Measurements from ENCODE around the gene CCDC40. TPM values are rescaled to one million over a fixed set of nuclear protein-coding genes. Genes with fewer than 3 reads are reported as not detected.

The CCDC40 gene
- total and polyA plus RNA-seq, 10 of the 15 experiments (the other 5 are each of a cell fraction or from before 2014, with no cell fraction given), result 0.06 to 0.10 TPM; not detected in 8

DNA sequence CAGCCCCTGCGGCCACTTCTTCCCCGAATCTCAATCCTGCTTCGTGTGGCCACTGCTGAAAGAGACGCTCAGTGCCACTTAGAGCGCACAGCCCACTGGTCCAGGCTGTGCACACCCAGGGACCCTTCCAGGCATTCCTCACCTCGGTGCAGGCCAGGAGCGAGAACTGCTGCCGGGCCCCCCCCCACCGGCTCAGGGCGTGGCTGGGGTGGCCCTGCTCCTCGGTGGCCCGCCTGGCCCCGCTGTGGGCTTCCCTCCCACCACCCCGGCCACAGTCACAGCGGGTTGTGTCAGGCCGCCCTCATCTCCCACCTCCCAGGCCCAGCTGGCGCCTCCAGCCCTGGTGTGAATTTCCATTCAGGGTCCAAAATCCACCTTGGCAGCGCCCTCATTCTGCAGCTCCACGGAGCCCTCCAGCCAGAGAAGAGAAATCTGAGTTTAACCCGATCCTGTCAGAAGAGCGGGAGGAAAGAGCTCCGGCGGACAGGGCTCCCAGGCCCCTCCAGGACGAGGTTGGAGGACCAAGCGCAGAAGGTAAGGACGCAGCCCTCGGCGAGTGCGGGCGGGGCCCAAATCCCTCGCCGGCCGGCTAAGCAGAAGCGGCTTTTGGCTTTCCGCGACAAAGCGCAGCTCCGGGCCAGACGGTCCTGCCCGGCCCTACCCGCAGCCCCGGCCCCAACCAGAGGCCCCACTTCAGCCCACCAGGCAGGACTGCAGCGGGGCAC is 12.8 kb upstream of the CCDC40 start (continued):
- TF ChIP-seq, protein P1, sequence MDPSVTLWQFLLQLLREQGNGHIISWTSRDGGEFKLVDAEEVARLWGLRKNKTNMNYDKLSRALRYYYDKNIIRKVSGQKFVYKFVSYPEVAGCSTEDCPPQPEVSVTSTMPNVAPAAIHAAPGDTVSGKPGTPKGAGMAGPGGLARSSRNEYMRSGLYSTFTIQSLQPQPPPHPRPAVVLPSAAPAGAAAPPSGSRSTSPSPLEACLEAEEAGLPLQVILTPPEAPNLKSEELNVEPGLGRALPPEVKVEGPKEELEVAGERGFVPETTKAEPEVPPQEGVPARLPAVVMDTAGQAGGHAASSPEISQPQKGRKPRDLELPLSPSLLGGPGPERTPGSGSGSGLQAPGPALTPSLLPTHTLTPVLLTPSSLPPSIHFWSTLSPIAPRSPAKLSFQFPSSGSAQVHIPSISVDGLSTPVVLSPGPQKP (IDR thresholded peaks at IDR 0.05; ENCODE audit: low read depth, low read length), result no peak
- TF ChIP-seq MTA2 (IDR thresholded peaks at IDR 0.05; ENCODE audit: low read depth), result no peak

DNA sequence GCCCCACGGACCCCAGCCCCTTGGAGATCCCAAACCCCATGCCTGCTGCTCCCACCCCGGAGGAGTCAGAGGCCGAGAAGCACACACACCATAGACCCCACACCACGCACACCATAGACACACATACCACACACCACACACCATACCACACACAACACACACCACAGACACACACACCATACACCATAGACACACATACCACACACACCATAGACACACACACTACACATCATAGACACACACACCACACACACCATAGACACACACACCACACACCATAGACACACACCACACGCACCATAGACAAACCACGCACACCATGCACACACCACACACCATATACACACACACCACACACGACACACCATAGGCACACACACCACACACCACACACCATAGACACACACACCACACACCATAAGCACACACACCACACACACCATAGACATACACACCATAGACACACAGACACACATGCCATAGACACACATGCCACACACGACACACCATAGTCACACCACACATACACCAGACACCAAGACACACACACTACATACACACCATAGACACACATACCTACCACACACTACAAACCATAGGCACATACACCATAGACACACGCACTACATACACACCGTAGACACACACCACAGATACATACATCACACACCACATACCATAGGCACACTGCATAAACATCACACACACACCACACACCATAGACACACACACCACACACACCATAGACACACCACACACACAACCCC is 12.1 kb upstream of the CCDC40 start:
- SMC1A ChIA-PET (ENCODE audit: uncharacterized antibody, unreplicated experiment), result no interaction called here
- Histone ChIP-seq H3K36me3 (ENCODE audit: control insufficient read depth in 2 of 2, insufficient read depth in 2 of 2, low read length in 1 of 2) (no peaks in the 10 kb centered on the region), H3K27ac (ENCODE audit: control insufficient read depth, insufficient read depth) (no peak overlapping the region), H3K79me2 (ENCODE audit: control insufficient read depth, insufficient read depth, low read length) (no peaks in the 10 kb centered on the region), H3K9me3 (replicated peaks; ENCODE audit: control insufficient read depth, insufficient read depth, low read length) (no peaks in the 10 kb centered on the region), H3K4me1 (ENCODE audit: control insufficient read depth, insufficient read depth, low read length) (no peaks in the 10 kb centered on the region), H3K4me3 (no peak overlapping the region), H3K4me2 (ENCODE audit: control insufficient read depth, insufficient read depth) (no peak overlapping the region), H2AFZ (ENCODE audit: control insufficient read depth, low read depth, low read length) (no peak overlapping the region), H3K27me3 (replicated peaks in 1 of 2; ENCODE audit: control insufficient read depth in 2 of 2, insufficient read depth in 2 of 2, low read length in 1 of 2) (no peaks in the 10 kb centered on the region; a peak in 1 of 4 replicates), H3K9ac (ENCODE audit: control insufficient read depth, insufficient read depth, low read length) (no peak overlapping the region), H4K20me1 (ENCODE audit: control insufficient read depth, insufficient read depth) (no peaks in the 10 kb centered on the region)
- intact Hi-C loops (cut with micrococcal nuclease; ENCODE audit: unreplicated experiment) (no loop called here), in situ Hi-C loops (cut with MboI) (no loop called here)
- WGBS (ENCODE audit: insufficient coverage, insufficient replicate concordance, low lambda C conversion rate, missing lambda C conversion rate), result 46% methylated on average over 9 of the region's 10 CpGs
- TF ChIP-seq CBFB (IDR thresholded peaks at IDR 0.05; ENCODE audit: low read depth) (no peak), NR2C2 (IDR thresholded peaks at IDR 0.05; ENCODE audit: borderline replicate concordance, control insufficient read depth, insufficient read length, low read depth) (peak; percentile 16)
- RAD21 ChIA-PET (ENCODE audit: unreplicated experiment), result no interaction called here
- POLR2A ChIA-PET, result no interaction called here
- CTCF ChIA-PET, result no interaction called here
- ATAC-seq (no peak), FAIRE-seq (peak; percentile 98), DNase-seq (ENCODE audit: low read depth, low spot score) (no peak)
- BruUV-seq (replicated peaks), result no TSS peak
